HG03354 (cell line): ENCODE results near the gene ASB6.

Experiments used
- ATAC-seq: cut with Tn5 transposase; IDR thresholded peaks from one replicate; pipeline ENCODE4 v1.9.1; 2021; ENCODE audit warnings: mild to moderate bottlenecking; ENCODE audit not compliant: unreplicated experiment, poor library complexity, severe bottlenecking

The ASB6 gene

GRCh38 chr9:129612123-129612522 lies 29.8 kb downstream of the ASB6 start:
- ATAC-seq, result no peak

- ATAC-seq, result no peak
These were observed 30.6 kb downstream of the ASB6 start for GRCh38 chr9:129611307-129611800.

- ATAC-seq, result peak; percentile 69
These were observed 31.3 kb downstream of the ASB6 start for GRCh38 chr9:129610473-129611306.

GRCh38 chr9:129610213-129610472 lies 31.8 kb downstream of the ASB6 start:
- ATAC-seq, result no peak

- no peak for ATAC-seq
These were observed 32.3 kb downstream of the ASB6 start for GRCh38 chr9:129609486-129610212.

GRCh38 chr9:129608561-129609481 lies 33.1 kb downstream of the ASB6 start:
- no peak for ATAC-seq

GRCh38 chr9:129607027-129607387 lies 34.9 kb downstream of the ASB6 start:
- no peak for ATAC-seq

GRCh38 chr9:129606161-129607026 lies 35.6 kb downstream of the ASB6 start:
- no peak for ATAC-seq

GRCh38 chr9:129604766-129605163 lies 37.2 kb downstream of the ASB6 start:
- no peak for ATAC-seq

- ATAC-seq, result no peak
These were observed 37.7 kb downstream of the ASB6 start for GRCh38 chr9:129604056-129604765.

GRCh38 chr9:129602598-129603415 lies 39.1 kb downstream of the ASB6 start:
- no peak for ATAC-seq

- ATAC-seq, result no peak
These were observed 40.8 kb downstream of the ASB6 start for GRCh38 chr9:129601082-129601674.

GRCh38 chr9:129598089-129598596 lies 43.8 kb downstream of the ASB6 start:
- ATAC-seq, result no peak

GRCh38 chr9:129597355-129598088 lies 44.4 kb downstream of the ASB6 start:
- no peak for ATAC-seq

- ATAC-seq, result no peak
These were observed 45.2 kb downstream of the ASB6 start for GRCh38 chr9:129596541-129597331.
